Measurements from ENCODE around the gene NTNG1. TPM values are rescaled to one million over a fixed set of nuclear protein-coding genes. Genes with fewer than 3 reads are reported as not detected.
A peak's percentile ranks its signal among the peaks of the same experiment; 100 is the strongest.

NTNG1 gene
- polyA plus RNA-seq, 4 donors = 22.5 to 40.0 (median 29.9) TPM

GRCh38 chr1:107486349-107486748 is 345.5 kb downstream of the NTNG1 start:
- no peak for DNase-seq (ENCODE audit: low read depth in 4 of 4, low spot score in 2 of 4)

- no peak for DNase-seq (ENCODE audit: low read depth in 4 of 4, low spot score in 2 of 4)
Measured at GRCh38 chr1:107487506-107487905, 346.7 kb downstream of the NTNG1 start.

- DNase-seq (ENCODE audit: low read depth in 4 of 4, low spot score in 2 of 4) = no peak
Measured at GRCh38 chr1:107491582-107491981, 350.7 kb downstream of the NTNG1 start.

GRCh38 chr1:107493111-107493716 is 352.4 kb downstream of the NTNG1 start:
- no peak for DNase-seq (ENCODE audit: low read depth in 4 of 4, low spot score in 2 of 4)

GRCh38 chr1:107494061-107494460 is 353.2 kb downstream of the NTNG1 start:
- DNase-seq (ENCODE audit: low read depth in 4 of 4, low spot score in 2 of 4) = no peak

GRCh38 chr1:107496002-107496401 is 355.2 kb downstream of the NTNG1 start:
- no peak for DNase-seq (ENCODE audit: low read depth in 4 of 4, low spot score in 2 of 4)

- no peak for DNase-seq (ENCODE audit: low read depth in 4 of 4, low spot score in 2 of 4)
Measured at GRCh38 chr1:107499139-107499744, 358.4 kb downstream of the NTNG1 start.

- no peak for DNase-seq (ENCODE audit: low read depth in 4 of 4, low spot score in 2 of 4)
Measured at GRCh38 chr1:107501081-107501605, 360.3 kb downstream of the NTNG1 start.

GRCh38 chr1:107510347-107510746 is 369.5 kb downstream of the NTNG1 start:
- no peak for DNase-seq (ENCODE audit: low read depth in 4 of 4, low spot score in 2 of 4)

- DNase-seq (ENCODE audit: low read depth in 4 of 4, low spot score in 2 of 4) = no peak
Measured at GRCh38 chr1:107512836-107513235, 372.0 kb downstream of the NTNG1 start.

- DNase-seq (ENCODE audit: low read depth in 4 of 4, low spot score in 2 of 4) = no peak
Measured at GRCh38 chr1:107514841-107515240, 374.0 kb downstream of the NTNG1 start.

GRCh38 chr1:107515702-107516101 is 374.9 kb downstream of the NTNG1 start:
- no peak for DNase-seq (ENCODE audit: low read depth in 4 of 4, low spot score in 2 of 4)

GRCh38 chr1:107523061-107523460 is 382.2 kb downstream of the NTNG1 start:
- DNase-seq (ENCODE audit: low read depth in 4 of 4, low spot score in 2 of 4) = no peak

- no peak for DNase-seq (ENCODE audit: low read depth in 4 of 4, low spot score in 2 of 4)
Measured at GRCh38 chr1:107523736-107524135, 382.9 kb downstream of the NTNG1 start.

GRCh38 chr1:107524301-107524700 is 383.5 kb downstream of the NTNG1 start:
- DNase-seq (ENCODE audit: low read depth in 4 of 4, low spot score in 2 of 4) = no peak

- no peak for DNase-seq (ENCODE audit: low read depth in 4 of 4, low spot score in 2 of 4)
Measured at GRCh38 chr1:107525145-107525544, 384.3 kb downstream of the NTNG1 start.

- no peak for DNase-seq (ENCODE audit: low read depth in 4 of 4, low spot score in 2 of 4)
Measured at GRCh38 chr1:107525961-107526360, 385.1 kb downstream of the NTNG1 start.

GRCh38 chr1:107526524-107527198 is 385.8 kb downstream of the NTNG1 start:
- no peak for DNase-seq (ENCODE audit: low read depth in 4 of 4, low spot score in 2 of 4)

- DNase-seq (ENCODE audit: low read depth in 4 of 4, low spot score in 2 of 4) = peak in 2 of 4 donors; percentile 14 to 29
Measured at GRCh38 chr1:107529511-107530149, 388.8 kb downstream of the NTNG1 start.

GRCh38 chr1:107530543-107530942 is 389.7 kb downstream of the NTNG1 start:
- DNase-seq (ENCODE audit: low read depth in 4 of 4, low spot score in 2 of 4) = no peak
